Activated effector memory CD4-positive, alpha-beta T cell treated with anti-CD3 and anti-CD28 coated beads, Interleukin-2, amount 50 U/mL, for 16 hours (primary cell): ENCODE measurements around the gene DBP.
"Not testable (repeated sequence)": the region's sequence is repeated elsewhere in the genome, so short reads cannot be mapped to it uniquely, and the experiment has no call there.

ENCODE experiments used
- DNase-seq: peaks from one replicate; pipeline ENCODE4 v3.0.0-alpha.2; 2020

Gene DBP

GRCh38 chr19:48664476-48664875 is 27.3 kb upstream of the DBP start:
- DNase-seq, result no peak

GRCh38 chr19:48663667-48664066 is 26.5 kb upstream of the DBP start:
- no peak for DNase-seq

- no peak for DNase-seq
Measured at GRCh38 chr19:48661711-48662090, 24.5 kb upstream of the DBP start.

- DNase-seq, result peak; percentile 89
Measured at GRCh38 chr19:48660852-48661710, 23.9 kb upstream of the DBP start.

- no peak for DNase-seq
Measured at GRCh38 chr19:48659768-48660167, 22.6 kb upstream of the DBP start.

DNA sequence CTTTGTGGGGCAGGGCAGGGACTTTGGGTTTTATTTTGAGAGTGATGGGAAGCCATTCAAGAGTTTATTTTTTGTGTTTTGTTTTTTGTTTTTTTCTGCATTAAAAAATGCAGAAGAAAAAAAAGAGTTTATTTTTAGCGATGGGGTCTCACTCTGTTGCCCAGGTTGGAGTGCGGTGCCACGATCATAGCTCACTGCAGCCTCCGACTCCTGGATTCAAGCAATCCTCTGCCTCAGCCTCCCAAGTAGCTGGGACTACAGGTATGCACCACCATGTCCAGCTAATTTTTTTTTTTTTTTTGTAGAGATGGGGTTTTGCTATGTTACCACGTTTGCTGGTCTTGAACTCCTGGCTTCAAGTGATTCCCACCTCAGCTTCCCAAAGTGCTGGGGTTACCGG is 21.3 kb upstream of the DBP start:
- DNase-seq, result no peak

- not testable (repeated sequence) for DNase-seq
Measured at GRCh38 chr19:48657828-48658227, 20.6 kb upstream of the DBP start.

GRCh38 chr19:48656840-48657474 is 19.8 kb upstream of the DBP start:
- no peak for DNase-seq

DNA sequence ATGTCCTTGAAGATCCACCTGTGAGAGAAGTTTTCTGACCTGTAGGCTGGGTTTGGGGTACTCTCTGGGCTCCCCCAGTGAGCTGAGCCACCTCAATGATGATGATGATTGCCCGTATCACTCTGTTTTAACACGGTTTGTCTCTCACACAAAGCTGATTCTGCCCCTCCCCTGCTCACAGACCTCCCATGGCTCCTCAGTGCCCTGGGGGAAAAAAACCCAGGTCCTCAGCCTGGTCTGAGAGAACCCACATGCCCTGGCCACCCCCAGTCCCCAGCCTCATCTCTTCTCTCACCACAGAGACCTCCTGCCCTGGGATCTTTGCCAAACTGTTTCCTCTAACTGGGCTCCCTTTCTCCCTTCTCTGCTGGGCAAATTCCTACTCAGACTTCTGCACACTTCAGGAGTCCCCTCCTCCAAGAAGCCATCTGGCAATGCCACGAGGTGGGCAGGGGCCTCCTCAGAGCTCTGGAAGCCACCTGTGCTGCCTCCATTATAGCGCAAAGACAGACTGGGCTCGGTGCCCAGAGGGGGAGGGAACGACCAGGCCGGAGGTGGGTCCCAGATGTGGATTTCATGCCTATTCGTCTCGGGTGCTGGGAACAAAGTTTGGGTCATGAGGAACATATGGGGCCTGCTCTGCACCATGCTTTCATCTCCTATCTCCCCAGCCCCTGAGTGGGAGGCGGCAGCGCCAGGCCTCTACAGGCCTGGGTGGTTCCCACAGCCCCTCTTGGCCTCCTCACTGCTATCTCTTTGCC is 17.3 kb upstream of the DBP start:
- no peak for DNase-seq

DNA sequence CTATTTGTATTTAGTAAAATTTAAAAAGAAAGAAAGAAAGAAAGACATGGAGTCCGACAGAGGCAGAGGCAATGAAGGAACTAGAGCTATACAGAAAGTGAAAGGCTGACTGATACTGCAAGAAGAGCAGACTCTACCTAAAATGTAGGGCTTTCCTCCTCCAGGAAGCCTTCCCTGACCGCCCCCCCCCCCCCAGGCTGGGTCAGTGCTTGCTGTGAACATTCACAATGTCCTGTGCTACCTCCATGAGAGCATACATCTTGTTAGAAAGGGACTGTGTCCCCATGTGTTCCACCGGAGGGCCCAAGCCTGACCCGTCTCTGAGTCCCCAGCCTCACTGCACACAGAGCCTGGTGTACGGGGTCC is 14.5 kb upstream of the DBP start:
- DNase-seq, result no peak

DNA sequence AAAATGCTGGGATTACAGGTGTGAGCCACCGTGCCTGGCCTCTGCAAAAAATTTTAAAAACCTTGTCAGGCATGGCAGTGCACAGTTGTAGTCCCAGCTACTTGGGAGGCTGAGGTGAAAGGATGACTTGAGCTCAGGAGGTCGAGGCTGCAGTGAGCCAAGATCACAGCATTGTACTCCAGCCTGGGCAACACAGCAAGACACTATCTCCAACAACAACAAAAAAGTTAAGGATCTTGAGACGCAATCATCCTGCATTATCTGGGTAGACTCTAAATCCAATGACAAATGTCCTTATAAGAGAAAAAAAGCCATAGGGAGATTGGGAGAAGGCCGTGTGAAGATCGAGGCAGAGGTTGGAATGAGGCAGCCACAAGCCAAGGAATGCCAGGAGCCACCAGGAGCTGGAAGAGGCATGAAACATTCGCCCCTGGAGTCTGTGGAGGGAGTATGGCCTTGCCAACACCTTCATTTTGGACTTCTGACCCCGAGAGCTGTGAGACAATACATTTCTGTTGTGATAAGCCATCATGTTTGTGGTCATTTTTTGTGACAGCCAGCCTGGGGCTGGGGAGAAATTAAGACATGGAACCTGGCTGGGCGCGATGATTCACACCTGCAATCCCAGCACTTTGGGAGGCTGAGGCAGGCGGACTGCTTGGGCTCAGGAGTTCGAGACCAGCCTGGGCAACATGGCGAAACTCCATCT is 13.9 kb upstream of the DBP start:
- DNase-seq, result no peak

DNA sequence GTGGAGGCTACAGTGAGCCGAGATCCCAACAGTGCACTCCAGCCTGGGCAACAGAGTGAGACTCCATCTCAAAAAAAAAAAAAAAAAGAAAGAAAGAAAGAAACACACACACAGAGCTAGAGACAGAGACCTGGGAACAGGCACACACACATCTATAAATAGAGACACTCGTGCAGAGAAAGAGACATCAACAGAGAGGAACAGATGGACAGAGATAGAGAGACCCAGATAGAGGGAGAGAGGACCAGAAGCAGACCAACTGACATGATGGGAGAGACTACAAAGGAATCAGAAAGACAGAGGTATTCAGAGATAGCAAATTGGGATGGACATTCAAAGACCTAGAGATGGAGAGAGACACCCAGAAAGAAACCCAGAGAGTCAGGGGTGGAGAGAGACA is 11.0 kb upstream of the DBP start:
- DNase-seq, result no peak

DNA sequence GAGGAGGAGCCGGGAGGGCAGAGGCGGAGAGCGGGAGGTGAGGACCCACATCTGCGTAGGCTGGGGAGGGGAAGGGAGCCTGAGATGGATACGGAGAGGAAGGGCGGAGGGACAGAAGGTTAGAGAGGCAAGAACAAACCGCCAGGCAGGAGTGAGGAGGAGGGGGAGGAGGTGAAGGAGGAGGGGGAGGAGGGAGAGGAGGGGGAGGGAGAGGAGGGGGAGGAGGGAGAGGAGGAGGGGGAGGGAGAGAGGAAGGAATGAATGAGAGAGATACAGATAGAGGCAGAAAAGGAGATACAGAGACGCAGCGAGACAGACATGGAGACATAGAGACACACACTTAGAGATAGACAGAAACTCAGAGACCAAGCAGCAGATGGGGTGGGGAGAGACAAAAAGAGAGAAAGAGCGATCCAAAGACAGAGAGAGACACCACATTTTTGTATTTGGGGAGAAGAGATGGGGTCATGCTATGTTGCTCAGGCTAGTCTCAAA is 9.6 kb upstream of the DBP start:
- DNase-seq, result no peak

GRCh38 chr19:48646001-48646721 is 9.0 kb upstream of the DBP start, which contains the start of gene CA11:
Gene CA11 (minus strand): TSS chr19:48646187. CDS start chr19:48645632, 555 bp downstream.
- DNase-seq, result peak; percentile 96

DNA sequence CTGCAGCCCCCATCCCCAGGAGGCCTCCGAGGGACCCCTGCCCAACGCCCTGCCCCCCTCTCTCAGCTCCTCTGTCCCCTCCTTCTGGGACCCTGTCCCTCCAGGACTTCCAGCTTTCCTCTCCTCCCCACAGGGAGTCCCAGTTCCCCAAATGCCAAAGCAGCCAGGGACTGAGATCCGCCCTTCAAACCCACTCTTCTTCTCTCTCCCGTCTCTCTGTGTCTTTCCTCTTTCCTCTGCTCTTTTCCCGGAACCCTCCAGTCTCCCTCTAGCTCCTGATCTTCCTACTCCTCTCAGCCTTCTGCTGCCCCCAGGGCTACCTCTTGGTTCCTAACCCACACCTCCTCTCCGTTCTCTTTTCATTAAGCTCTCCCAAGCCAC is 8.4 kb upstream of the DBP start:
- DNase-seq, result no peak

DNA sequence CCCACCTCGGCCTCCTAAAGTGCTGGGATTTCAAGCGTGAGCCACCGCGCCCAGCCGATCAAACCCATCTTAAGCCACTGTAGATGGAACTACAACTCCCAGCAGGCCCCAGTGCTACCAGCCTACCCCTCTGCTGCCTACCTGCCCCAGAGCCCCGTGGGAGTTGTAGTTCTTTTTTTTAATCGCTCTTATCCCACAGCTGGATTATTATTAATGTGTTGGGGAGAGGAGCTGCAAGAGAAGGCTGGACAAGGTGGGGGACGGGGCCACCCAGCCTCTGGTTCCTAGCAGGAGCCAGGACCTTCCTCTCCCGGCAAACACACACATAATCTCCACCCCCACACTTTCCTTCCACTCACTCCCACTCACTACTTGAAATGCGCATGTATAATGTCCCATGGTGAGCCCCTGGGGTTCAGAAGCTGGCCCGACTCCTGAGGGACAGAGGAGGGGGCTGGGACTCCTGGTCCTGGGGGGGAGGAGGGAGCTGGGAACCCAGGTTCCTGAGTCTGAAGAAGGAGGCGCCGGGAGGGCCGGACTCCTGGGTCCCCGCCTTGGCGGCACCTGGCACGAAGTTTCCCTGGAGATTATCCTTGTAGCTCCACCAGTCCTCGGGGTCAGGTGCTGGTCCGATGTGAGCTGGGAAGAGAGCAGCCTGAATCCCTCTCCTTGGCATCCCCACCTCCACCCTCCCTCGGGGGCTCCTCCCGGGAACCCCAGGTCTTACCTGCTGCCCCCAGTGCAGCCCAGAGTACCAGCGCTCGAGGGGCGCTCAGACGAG is 7.8 kb upstream of the DBP start:
- DNase-seq, result peak; percentile 90

- DNase-seq, result no peak
Measured at GRCh38 chr19:48644355-48644754, 7.2 kb upstream of the DBP start.

- no peak for DNase-seq
Measured at GRCh38 chr19:48642862-48643261, 5.7 kb upstream of the DBP start.

GRCh38 chr19:48641850-48642249 is 4.7 kb upstream of the DBP start:
- no peak for DNase-seq

DNA sequence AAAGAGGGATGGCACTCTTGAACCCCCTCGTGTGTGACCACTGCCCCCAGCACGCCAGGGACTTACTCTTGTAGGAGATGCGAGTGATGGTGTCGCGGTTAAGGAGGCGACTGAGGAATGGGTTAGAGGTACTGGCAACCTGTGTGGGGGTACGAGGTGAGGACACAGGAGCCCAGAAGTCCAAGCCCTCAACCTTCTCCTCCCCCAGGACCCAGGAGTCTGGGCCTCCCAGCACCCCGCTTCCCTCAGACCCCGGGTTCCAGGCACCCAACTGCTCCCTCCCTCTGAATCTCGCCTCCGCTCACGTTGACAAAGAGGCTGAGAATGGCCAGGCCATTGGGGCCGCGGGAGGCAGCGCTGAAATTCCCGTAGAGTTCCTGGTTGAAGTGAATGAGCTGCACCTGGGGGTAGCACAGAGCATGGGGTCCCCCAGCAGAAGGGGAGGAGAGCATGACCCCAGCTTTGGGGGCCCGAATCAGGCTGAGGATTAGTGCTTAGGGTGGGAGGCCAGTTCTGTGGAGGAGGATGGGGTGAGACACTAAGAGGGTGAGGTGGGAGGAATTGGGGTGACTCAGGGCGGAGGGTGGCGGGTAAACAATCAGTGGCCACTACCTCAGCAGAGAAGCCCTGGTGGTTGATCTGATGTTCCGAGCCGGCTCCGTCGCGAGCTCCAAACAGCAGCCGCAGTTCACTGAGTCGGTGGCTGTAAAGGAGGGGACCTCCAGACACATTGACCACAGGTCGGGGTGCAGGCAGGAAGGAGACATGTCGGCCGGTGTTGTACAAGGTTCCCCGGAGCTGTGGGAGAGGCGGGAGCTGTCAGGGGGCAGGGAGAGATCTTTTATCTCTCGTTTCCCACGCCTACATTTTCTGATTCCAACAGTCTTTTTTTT is 2.5 kb upstream of the DBP start:
- DNase-seq, result no peak
